BJ (cell line): Measurements from ENCODE around the gene CHURC1. TPM values are rescaled to one million over a fixed set of nuclear protein-coding genes. Genes with fewer than 3 reads are reported as not detected.

Experiments
- CTCF ChIA-PET: fragments of 350-600 bp; formaldehyde crosslinking; extraction: SDS; loops from one replicate; lab custom pipeline; 2021; ENCODE audit warnings: antibody characterized with exemption, inconsistent platforms; lab: Yijun Ruan, JAX
- POLR2A ChIA-PET: fragments of 300-600 bp; sonication (Branson Sonifier 250); formaldehyde crosslinking; extraction: SDS; loops from one replicate; lab custom pipeline; 2021; ENCODE audit warnings: antibody characterized with exemption; lab: Charles Lee
- DNase-seq: peaks from one replicate; pipeline ENCODE4 v3.0.0-alpha.2; 2011; ENCODE audit warnings: low read depth
- H3K27me3 ChIP-seq: 2 replicates; pipeline ENCODE4 v1.6.0; 2011; ENCODE audit warnings: low read length; ENCODE audit not compliant: control insufficient read depth, insufficient read depth
- H3K36me3 ChIP-seq: 2 replicates; pipeline ENCODE4 v1.5.1; 2011; ENCODE audit warnings: low read length; ENCODE audit not compliant: control insufficient read depth, insufficient read depth
- H3K4me3 ChIP-seq: 2 replicates; pipeline ENCODE4 v1.5.1; 2011; ENCODE audit warnings: low read depth, mild to moderate bottlenecking, control low read depth, low read length
- polyA plus RNA-seq: library from polyadenylated mRNA; depleted of rRNA; stranded (reverse); fragments of >200 nt; gene quantifications from 2 replicates; pipeline ENCODE4 v1.2.3, GENCODE V29; 2011
- TF ChIP-seq, protein P1 (sequence below): IDR thresholded peaks from 2 replicates; pipeline ENCODE4 v1.5.1; 2011; ENCODE audit warnings: low read depth, mild to moderate bottlenecking, control low read depth, inconsistent platforms, low read length, moderate library complexity; ENCODE audit not compliant: insufficient read depth

Gene CHURC1
- polyA plus RNA-seq, 1 experiment = 30.6 TPM

DNA sequence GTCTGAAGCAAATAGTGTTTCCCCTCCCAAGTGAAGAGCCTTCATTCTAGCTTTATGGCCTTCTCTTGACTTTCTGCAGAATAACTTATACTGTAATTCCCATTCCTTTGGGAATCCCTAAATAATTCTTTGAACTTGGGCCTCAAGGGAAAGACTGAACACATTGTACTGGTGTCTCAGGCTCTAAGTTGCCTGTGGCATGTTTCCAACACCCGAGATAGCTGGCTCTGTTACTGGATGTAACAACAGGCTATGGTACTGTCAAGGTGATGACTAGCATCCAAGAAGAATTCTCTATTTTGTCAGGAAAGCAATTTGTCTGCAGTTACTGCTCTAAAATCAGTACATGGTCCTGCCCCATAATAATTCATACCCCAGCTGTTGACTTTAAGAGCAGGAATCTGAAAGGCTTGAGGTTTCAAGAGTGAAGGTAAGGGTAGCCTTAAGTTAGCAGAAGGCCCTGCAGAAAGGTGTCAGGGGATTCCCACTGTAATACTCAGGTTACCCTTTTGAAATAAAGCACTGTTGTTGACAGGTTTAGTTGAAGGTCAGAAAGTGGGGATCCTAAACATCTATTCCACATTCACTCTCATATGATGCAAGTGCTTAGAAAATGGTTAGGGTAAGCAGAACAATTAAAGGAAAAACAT lies 23.0 kb downstream of the CHURC1 start:
- peaks cover 6% of the 10 kb centered on the region for H3K36me3 ChIP-seq
- POLR2A ChIA-PET = no interaction called here
- DNase-seq = no peak
- H3K27me3 ChIP-seq = no peaks in the 10 kb centered on the region
- TF ChIP-seq, protein P1, sequence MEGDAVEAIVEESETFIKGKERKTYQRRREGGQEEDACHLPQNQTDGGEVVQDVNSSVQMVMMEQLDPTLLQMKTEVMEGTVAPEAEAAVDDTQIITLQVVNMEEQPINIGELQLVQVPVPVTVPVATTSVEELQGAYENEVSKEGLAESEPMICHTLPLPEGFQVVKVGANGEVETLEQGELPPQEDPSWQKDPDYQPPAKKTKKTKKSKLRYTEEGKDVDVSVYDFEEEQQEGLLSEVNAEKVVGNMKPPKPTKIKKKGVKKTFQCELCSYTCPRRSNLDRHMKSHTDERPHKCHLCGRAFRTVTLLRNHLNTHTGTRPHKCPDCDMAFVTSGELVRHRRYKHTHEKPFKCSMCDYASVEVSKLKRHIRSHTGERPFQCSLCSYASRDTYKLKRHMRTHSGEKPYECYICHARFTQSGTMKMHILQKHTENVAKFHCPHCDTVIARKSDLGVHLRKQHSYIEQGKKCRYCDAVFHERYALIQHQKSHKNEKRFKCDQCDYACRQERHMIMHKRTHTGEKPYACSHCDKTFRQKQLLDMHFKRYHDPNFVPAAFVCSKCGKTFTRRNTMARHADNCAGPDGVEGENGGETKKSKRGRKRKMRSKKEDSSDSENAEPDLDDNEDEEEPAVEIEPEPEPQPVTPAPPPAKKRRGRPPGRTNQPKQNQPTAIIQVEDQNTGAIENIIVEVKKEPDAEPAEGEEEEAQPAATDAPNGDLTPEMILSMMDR = no peak
- CTCF ChIA-PET = interaction anchor here (0.6 to 2.0 kb wide), 7 partner anchors 10 to 119 kb away, joined by 3 to 10 read pairs (median 3); no protein-coding TSS in a partner anchor
- no peak overlapping the region for H3K4me3 ChIP-seq

DNA sequence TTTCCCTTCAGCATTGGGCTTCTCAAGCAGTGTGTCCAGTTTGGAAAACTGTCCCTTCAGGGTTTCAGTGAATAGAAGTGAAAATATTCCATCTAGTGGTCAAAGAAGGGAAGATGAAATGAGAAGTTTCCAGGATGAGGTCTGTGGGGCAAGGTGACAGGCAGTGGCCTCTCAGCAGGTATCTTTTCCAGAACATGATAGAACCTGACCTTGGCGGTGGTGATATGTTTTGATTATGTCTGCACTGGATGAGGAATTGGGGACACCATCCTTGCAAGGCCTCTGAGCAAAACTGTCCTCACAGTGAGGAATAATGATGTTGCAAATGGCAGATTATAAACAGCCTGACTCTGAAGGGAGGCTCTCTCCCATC lies 23.6 kb downstream of the CHURC1 start:
- H3K36me3 ChIP-seq = peaks cover 6% of the 10 kb centered on the region
- DNase-seq = no peak
- ChIA-PET CTCF (no interaction called here), POLR2A (no interaction called here)
- no peak overlapping the region for H3K4me3 ChIP-seq
- H3K27me3 ChIP-seq = no peaks in the 10 kb centered on the region
- TF ChIP-seq, protein P1 = peak; percentile 41

DNA sequence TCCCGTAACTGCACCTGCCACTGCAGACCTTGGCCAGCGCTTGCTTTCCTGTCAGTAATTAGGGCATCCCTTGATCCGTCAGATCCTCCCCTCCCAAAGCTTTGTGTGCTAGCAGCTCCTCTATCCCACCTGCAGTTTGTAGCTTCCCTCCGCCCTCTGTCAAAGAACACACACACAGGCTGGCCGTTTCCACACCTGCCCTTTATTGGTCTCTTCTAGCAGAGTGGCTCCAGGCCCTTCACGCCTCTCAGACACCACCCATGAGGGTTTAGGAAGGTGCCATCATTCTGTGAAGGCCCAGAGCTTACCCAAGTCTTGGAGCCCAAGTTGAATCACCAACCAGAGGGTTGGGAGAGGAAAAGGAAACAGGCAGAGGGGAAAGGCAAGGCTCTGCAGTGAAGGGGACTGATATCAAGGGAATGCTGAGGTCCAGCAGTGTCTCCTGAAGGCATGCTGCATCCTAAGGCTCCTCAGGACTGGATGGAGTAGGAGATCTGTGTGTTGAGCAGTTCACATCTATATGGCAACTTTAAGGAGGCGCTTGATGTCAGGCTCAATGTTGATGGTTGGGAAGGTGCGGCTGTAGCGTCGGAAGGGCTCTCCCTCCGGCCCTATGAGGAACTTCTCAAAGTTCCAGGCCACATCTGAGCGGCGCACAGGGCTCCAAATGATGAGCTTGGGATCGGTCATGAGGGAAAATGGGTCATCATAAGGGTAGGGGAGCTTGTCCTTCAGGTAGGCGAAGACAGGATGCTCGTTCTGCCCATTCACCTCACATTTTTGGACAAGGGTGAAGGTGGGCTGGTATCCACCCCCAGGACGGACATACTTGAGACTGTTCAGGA lies 24.9 kb downstream of the CHURC1 start:
- POLR2A ChIA-PET = interaction anchor here (0.7 kb wide), 1 partner anchor 14 kb away, joined by 3 read pairs; no protein-coding TSS in a partner anchor
- DNase-seq = no peak
- Histone ChIP-seq H3K36me3 (peaks cover 6% of the 10 kb centered on the region), H3K27me3 (no peaks in the 10 kb centered on the region), H3K4me3 (no peak overlapping the region)
- TF ChIP-seq, protein P1 = no peak
- CTCF ChIA-PET = interaction anchor here (0.6 to 2.0 kb wide), 3 partner anchors 9 to 500 kb away, joined by 3 to 5 read pairs (median 4); no protein-coding TSS in a partner anchor

DNA sequence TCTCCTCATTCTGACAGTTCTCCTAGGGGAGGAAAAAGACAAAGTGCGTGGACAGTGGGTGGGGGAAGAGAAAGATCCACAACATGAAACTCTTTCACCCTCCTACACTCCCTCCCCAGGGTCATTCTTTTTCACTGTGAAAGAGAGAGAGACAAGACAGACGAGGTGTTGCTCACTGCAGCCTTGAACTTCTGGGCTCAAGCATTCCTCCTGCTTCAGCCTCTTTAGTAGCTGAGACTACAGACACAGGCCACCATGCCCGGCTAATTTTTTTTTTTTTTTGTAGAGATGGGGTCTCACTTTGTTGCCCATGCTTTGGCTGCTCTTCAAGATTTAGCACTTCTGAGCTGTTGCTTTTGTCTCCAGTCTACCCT lies 25.5 kb downstream of the CHURC1 start:
- TF ChIP-seq, protein P1 = no peak
- ChIA-PET POLR2A (no interaction called here), CTCF (interaction anchor here (2.0 kb wide), 1 partner anchor 9 kb away, joined by 5 read pairs; no protein-coding TSS in a partner anchor)
- no peak overlapping the region for H3K4me3 ChIP-seq
- no peaks in the 10 kb centered on the region for H3K27me3 ChIP-seq
- H3K36me3 ChIP-seq = peaks cover 6% of the 10 kb centered on the region
- no peak for DNase-seq

DNA sequence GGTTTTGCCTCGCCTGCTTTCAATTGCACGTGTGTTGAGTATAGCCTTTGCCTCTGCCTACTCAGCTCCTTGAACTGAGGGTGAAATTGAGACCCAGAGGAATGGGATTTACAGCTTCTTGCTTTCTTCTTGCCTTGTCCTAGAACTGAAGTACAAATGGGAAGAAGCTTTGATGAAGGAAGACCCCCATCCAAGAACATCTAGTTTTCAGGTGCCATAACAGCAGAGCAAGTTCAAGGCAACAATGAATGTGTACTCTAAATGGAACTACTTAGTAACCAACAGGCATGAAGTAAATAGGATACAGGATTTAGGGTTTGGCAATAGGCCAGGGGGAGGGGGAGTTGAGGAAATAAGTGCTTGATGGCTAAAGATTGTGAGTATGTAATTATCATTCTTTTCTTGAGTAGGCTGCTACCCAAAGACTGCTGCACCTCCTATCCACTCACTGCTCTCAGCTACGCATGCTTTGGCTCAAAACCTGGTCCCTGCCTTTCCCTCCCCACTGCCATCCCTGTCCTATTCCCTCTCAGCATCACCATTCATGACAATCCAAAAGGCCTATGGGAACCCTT lies 26.2 kb downstream of the CHURC1 start:
- TF ChIP-seq, protein P1 = no peak
- H3K4me3 ChIP-seq = no peak overlapping the region
- ChIA-PET CTCF (interaction anchor here (0.9 to 2.0 kb wide), 2 partner anchors 10 to 30 kb away, joined by 3 to 5 read pairs; no protein-coding TSS in a partner anchor), POLR2A (no interaction called here)
- H3K36me3 ChIP-seq = peaks cover 6% of the 10 kb centered on the region
- H3K27me3 ChIP-seq = no peaks in the 10 kb centered on the region
- no peak for DNase-seq
